HepG2 (cell line): ENCODE data around the gene NBEAL2. TPM values are rescaled to one million over a fixed set of nuclear protein-coding genes. Genes with fewer than 3 reads are reported as not detected.
"Not testable (repeated sequence)": the region's sequence is repeated elsewhere in the genome, so short reads cannot be mapped to it uniquely, and the experiment has no call there.

Experiments
- ATAC-seq: fragments of 200-7000 bp; cut with Tn5 transposase; 3 replicates; pipeline ENCODE4 v1.9.1; 2020; ENCODE audit warnings: mild to moderate bottlenecking, moderate library complexity
- BruUV-seq: library from RNA; stranded (reverse); fragments of 400-500 nt; replicated peaks from 2 replicates; lab custom pipeline; 2021; lab: Mats Ljungman, UMichigan
- CTCF ChIA-PET: fragments of 300-600 bp; formaldehyde crosslinking; extraction: SDS; loops from one replicate; lab custom pipeline; 2021; ENCODE audit warnings: low total read pairs, inconsistent platforms, low intra/inter-chr PET ratio; lab: Yijun Ruan, JAX
- POLR2A ChIA-PET: fragments of 350-600 bp; sonication (Branson Sonifier 250); formaldehyde crosslinking; loops from one replicate; lab custom pipeline; 2020; ENCODE audit warnings: antibody characterized with exemption, inconsistent platforms; lab: Yijun Ruan, JAX
- DNase-seq: peaks from one replicate; pipeline ENCODE4 v3.0.0-alpha.2; 2015; ENCODE audit warnings: low spot score
- FAIRE-seq: peaks from 3 replicates; lab custom pipeline; 2011; peaks lifted over from hg19 to GRCh38; lab: Jason Lieb, UNC
- H2AFZ ChIP-seq: one replicate; pipeline ENCODE4 v1.6.1; 2011; ENCODE audit warnings: low read length, inconsistent platforms
- H3K27ac ChIP-seq: fragments of 300-600 bp; 3 replicates; pipeline ENCODE4 v1.8.0; 2011; ENCODE audit warnings: mixed run types, mild to moderate bottlenecking, mixed read lengths, low read length, inconsistent platforms; ENCODE audit not compliant: insufficient read depth; ENCODE audit errors: extremely low read length
- H3K27me3 ChIP-seq, 2 experiments: fragments of 200-600 bp in 1 of 2; 2 replicates in 1 of 2; 3 replicates in 1 of 2; pipeline versions ENCODE4 v1.6.0 to v1.8.0; 2011; ENCODE audit warnings: low read length in 2 of 2, mild to moderate bottlenecking in 2 of 2, moderate library complexity in 2 of 2, inconsistent platforms in 1 of 2; ENCODE audit not compliant: insufficient read depth in 2 of 2, control insufficient read depth in 1 of 2
- H3K36me3 ChIP-seq, 2 experiments: fragments of 200-600 bp in 1 of 2; replicated peaks in 1 of 2; 2 replicates in 1 of 2; 3 replicates in 1 of 2; pipeline versions ENCODE4 v1.5.1 to v1.8.0; 2011; ENCODE audit warnings: low read length in 2 of 2, inconsistent platforms in 1 of 2; ENCODE audit not compliant: insufficient read depth in 2 of 2, control insufficient read depth in 1 of 2
- H3K4me1 ChIP-seq: 2 replicates; pipeline ENCODE4 v1.5.1; 2012; ENCODE audit warnings: low read length, inconsistent platforms; ENCODE audit not compliant: insufficient read depth
- H3K4me2 ChIP-seq: 2 replicates; pipeline ENCODE4 v1.6.0; 2011; ENCODE audit warnings: low read depth, low read length, inconsistent platforms
- H3K4me3 ChIP-seq, 3 experiments: fragments of 200-600 bp in 1 of 3; sonication (generic), shearing (Covaris generic) in 1 of 3; replicated peaks in 1 of 3; 2 replicates each; pipeline ENCODE4 v1.5.1; 2011 to 2016; ENCODE audit warnings: low read length in 3 of 3, inconsistent platforms in 2 of 3, low read depth in 2 of 3, mild to moderate bottlenecking in 2 of 3, control low read depth in 1 of 3, mixed read lengths in 1 of 3; ENCODE audit not compliant: insufficient read depth in 1 of 3
- H3K79me2 ChIP-seq: one replicate; pipeline ENCODE4 v1.6.1; 2011; ENCODE audit warnings: low read length, inconsistent platforms; ENCODE audit not compliant: insufficient read depth
- H3K9ac ChIP-seq: 2 replicates; pipeline ENCODE4 v1.6.0; 2011; ENCODE audit warnings: mild to moderate bottlenecking, low read depth, low read length, inconsistent platforms; ENCODE audit not compliant: insufficient read depth
- H3K9me3 ChIP-seq: 2 replicates; pipeline ENCODE4 v1.5.1; 2012; ENCODE audit warnings: mild to moderate bottlenecking, low read length
- H4K20me1 ChIP-seq: 2 replicates; pipeline ENCODE4 v1.6.0; 2011; ENCODE audit warnings: inconsistent platforms, mild to moderate bottlenecking, low read length, moderate library complexity; ENCODE audit not compliant: insufficient read depth
- BRCA1 ChIP-seq: sonication (generic); formaldehyde crosslinking; IDR thresholded peaks from 2 replicates; pipeline ENCODE4 v1.4.0; 2020; ENCODE audit warnings: missing genetic modification reagents
- CERS6 ChIP-seq: sonication (generic); formaldehyde crosslinking; IDR thresholded peaks from 2 replicates; pipeline ENCODE4 v1.5.0; 2020; ENCODE audit warnings: missing genetic modification reagents
- CREB1 ChIP-seq, 2 experiments: fragments of 450-650 bp in 1 of 2; IDR thresholded peaks; 2 replicates each; pipeline ENCODE4 v1.6.1; 2016 to 2017; ENCODE audit warnings: control low read depth in 1 of 2, mild to moderate bottlenecking in 1 of 2, missing compliant biosample characterization in 1 of 2, missing genetic modification characterization in 1 of 2
- HOXA3 ChIP-seq: sonication (generic); formaldehyde crosslinking; IDR thresholded peaks from 2 replicates; pipeline ENCODE4 v1.5.0; 2020; ENCODE audit warnings: missing genetic modification reagents
- SETDB1 ChIP-seq: sonication (generic); formaldehyde crosslinking; IDR thresholded peaks from 2 replicates; pipeline ENCODE4 v1.5.1; 2020; ENCODE audit warnings: missing genetic modification reagents, mild to moderate bottlenecking, borderline replicate concordance
- SIN3A ChIP-seq: IDR thresholded peaks from 2 replicates; pipeline ENCODE4 v1.6.1; 2011; ENCODE audit warnings: low read depth, mild to moderate bottlenecking, control low read depth, low read length, borderline replicate concordance
- SOX13 ChIP-seq, 3 experiments: fragments of 450-650 bp in 1 of 3; sonication (generic) in 1 of 3; formaldehyde crosslinking in 1 of 3; IDR thresholded peaks in 2 of 3; conservative IDR thresholded peaks in 1 of 3; 2 replicates each; pipeline versions ENCODE4 v1.5.0 to v1.6.1; 2016 to 2020; ENCODE audit warnings: antibody characterized with exemption in 1 of 3, mild to moderate bottlenecking in 1 of 3, missing compliant biosample characterization in 1 of 3, missing genetic modification reagents in 1 of 3, moderate library complexity in 1 of 3
- STAT5B ChIP-seq: sonication (generic); formaldehyde crosslinking; IDR thresholded peaks from 2 replicates; pipeline ENCODE4 v1.4.0; 2020; ENCODE audit warnings: missing genetic modification reagents
- ZBTB7A ChIP-seq: sonication (generic); formaldehyde crosslinking; IDR thresholded peaks from 2 replicates; pipeline ENCODE4 v1.8.0; 2022; ENCODE audit warnings: mild to moderate bottlenecking, missing genetic modification reagents
- ZNF3 ChIP-seq: IDR thresholded peaks from 2 replicates; pipeline ENCODE4 v1.7.0; 2017; ENCODE audit warnings: inconsistent platforms
- ZNF333 ChIP-seq: sonication (generic); formaldehyde crosslinking; IDR thresholded peaks from 2 replicates; pipeline ENCODE4 v1.4.0; 2020; ENCODE audit warnings: mild to moderate bottlenecking, missing genetic modification reagents, borderline replicate concordance
- ZNF710 ChIP-seq: sonication (generic); formaldehyde crosslinking; IDR thresholded peaks from 2 replicates; pipeline ENCODE4 v1.5.0; 2020; ENCODE audit warnings: mild to moderate bottlenecking, missing genetic modification reagents, borderline replicate concordance
- ZNF776 ChIP-seq: sonication (generic); formaldehyde crosslinking; IDR thresholded peaks from 2 replicates; pipeline ENCODE4 v1.4.0; 2020; ENCODE audit warnings: mild to moderate bottlenecking, missing genetic modification reagents
- WGBS: methylation state at CpG from one replicate; pipeline ENCODE4 v1.1.6; 2017; ENCODE audit warnings: low lambda C conversion rate; 5-methylcytosine and 5-hydroxymethylcytosine counted together
- in situ Hi-C: cut with HindIII; loops from 2 replicates; pipeline ENCODE4 v1.10.0; 2017; ENCODE audit warnings: low pct_unique_long_range_greater_than_20kb; ENCODE audit not compliant: extremely low pct_ligation_motif_present
- intact Hi-C: fragments of 100-400 bp; cut with micrococcal nuclease; formaldehyde crosslinking; loops from one replicate; pipeline ENCODE4 v1.10.0; 2022; ENCODE audit not compliant: unreplicated experiment
- polyA plus RNA-seq, 8 experiments: library from polyadenylated mRNA; depleted of rRNA in 3 of 8; stranded (reverse) in 7 of 8; unstranded in 1 of 8; fragments of >200 nt; fragmentation: Illumina TruSeq in 4 of 8; extraction: Trizol in 4 of 8; gene quantifications; 2 replicates each; pipeline versions ENCODE4 v1.2.1 to v1.2.3, GENCODE V29; 2011 to 2016; ENCODE audit warnings: low read depth in 4 of 8, missing spikeins in 1 of 8, mixed read lengths in 1 of 8; ENCODE audit not compliant: insufficient read depth in 1 of 8
- total RNA-seq, 5 experiments: library from RNA; depleted of rRNA; stranded (reverse); fragments of >200 nt; fragmentation: Illumina TruSeq; extraction: Trizol; gene quantifications; 2 replicates each; pipeline ENCODE4 v1.2.3, GENCODE V29; 2016; ENCODE audit warnings: low read depth in 1 of 5
- TF ChIP-seq, protein P1 (sequence below): fragments of 450-650 bp; IDR thresholded peaks from 2 replicates; pipeline ENCODE4 v1.6.1; 2016

The NBEAL2 gene
- total and polyA plus RNA-seq, 2 of the 13 experiments (the other 11 are each of a cell fraction or from before 2014, with no cell fraction given): 9.7 to 12.4 TPM

DNA sequence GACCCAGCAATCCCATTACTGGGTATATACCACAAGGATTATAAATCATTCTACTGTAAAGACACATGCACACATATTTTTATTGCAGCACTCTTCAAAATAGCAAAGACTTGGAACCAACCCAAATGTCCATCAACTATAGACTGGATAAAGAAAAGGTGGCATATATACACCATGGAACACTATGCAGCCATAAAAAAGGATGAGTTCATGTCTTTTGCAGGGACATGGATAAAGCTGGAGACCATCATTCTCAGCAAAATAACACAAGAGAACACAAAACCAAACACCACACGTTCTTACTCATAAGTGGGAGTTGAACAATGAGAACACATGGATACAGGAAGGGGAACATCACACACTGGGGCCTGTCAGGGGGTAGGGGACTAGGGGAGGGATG is 47.0 kb downstream of the NBEAL2 start:
- H2AFZ ChIP-seq, H3K27me3 ChIP-seq, in situ Hi-C loops, POLR2A ChIA-PET, H3K4me2 ChIP-seq, H4K20me1 ChIP-seq, H3K4me3 ChIP-seq, BruUV-seq, FAIRE-seq, ATAC-seq, intact Hi-C loops, CTCF ChIA-PET, H3K27ac ChIP-seq, H3K9ac ChIP-seq, DNase-seq, H3K9me3 ChIP-seq: not testable (repeated sequence)
- H3K4me1 ChIP-seq: peaks cover 12% of the 10 kb centered on the region
- peaks cover 13% of the 10 kb centered on the region for H3K79me2 ChIP-seq
- WGBS: 94% methylated on average over 1 of the region's 1 CpG
- H3K36me3 ChIP-seq: peaks cover 5 to 24% of the 10 kb centered on the region in 2 experiments; a peak in 2 of 5 replicates

DNA sequence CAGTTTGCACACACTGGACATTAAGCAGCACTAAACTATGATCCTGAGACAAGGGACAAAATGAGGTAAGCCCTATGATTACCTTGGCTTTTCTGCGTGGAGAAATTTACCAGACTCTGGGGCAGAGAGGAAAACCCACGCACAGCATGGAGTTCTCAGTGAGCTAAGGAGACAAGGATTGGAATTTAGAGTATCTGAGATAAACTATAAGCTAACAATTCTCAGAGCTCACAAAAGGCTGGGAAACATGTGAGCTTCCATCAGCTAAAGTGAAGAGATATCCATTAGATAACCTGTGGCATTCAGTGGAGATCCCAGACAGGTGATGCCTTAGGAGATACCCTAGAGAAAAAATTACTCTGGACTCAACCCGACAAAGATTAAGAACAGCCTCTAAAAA is 48.7 kb downstream of the NBEAL2 start:
- no peak overlapping the region for H3K27ac ChIP-seq
- intact Hi-C loops (no loop called here), in situ Hi-C loops (no loop called here)
- no peak for DNase-seq
- H3K4me3 ChIP-seq: no peak overlapping the region
- H3K27me3 ChIP-seq: no peaks in the 10 kb centered on the region; a peak in 1 of 5 replicates
- peaks cover 8% of the 10 kb centered on the region for H3K79me2 ChIP-seq
- H4K20me1 ChIP-seq: peaks cover 4% of the 10 kb centered on the region; the same call in 1 of the 2 replicates
- 97% methylated on average over 3 of the region's 3 CpGs for WGBS
- BruUV-seq: no TSS peak
- H3K4me2 ChIP-seq: no peak overlapping the region
- no peak for ATAC-seq
- CTCF ChIA-PET: no interaction called here
- POLR2A ChIA-PET: interaction anchor here (0.8 kb wide), 1 partner anchor 26 kb away, joined by 3 read pairs; no protein-coding TSS in a partner anchor
- H3K9me3 ChIP-seq: no peaks in the 10 kb centered on the region
- H2AFZ ChIP-seq: no peak overlapping the region
- H3K9ac ChIP-seq: no peak overlapping the region
- peaks cover 5 to 25% of the 10 kb centered on the region in 2 experiments; a peak in 2 of 5 replicates for H3K36me3 ChIP-seq
- FAIRE-seq: no peak
- H3K4me1 ChIP-seq: peaks cover 2% of the 10 kb centered on the region; the same call in 1 of the 2 replicates
- TF ChIP-seq ZNF3 (CRISPR knock-in tag) (no peak), STAT5B (no peak), BRCA1 (CRISPR knock-in tag) (no peak), HOXA3 (CRISPR knock-in tag) (no peak), SETDB1 (no peak), SOX13 (IDR thresholded peaks at IDR 0.05) (no peak), SOX13 (CRISPR knock-in tag; conservative IDR thresholded peaks at IDR 0.05 in 1 of 2, IDR thresholded peaks at IDR 0.05 in 1 of 2) (no peak), ZNF776 (CRISPR knock-in tag) (no peak), ZNF333 (CRISPR knock-in tag) (no peak), CERS6 (CRISPR knock-in tag) (no peak), SIN3A (no peak), CREB1 (IDR thresholded peaks at IDR 0.05) (no peak), CREB1 (CRISPR knock-in tag; IDR thresholded peaks at IDR 0.05) (no peak), ZNF710 (no peak), ZBTB7A (CRISPR knock-in tag) (no peak)
- TF ChIP-seq, protein P1, sequence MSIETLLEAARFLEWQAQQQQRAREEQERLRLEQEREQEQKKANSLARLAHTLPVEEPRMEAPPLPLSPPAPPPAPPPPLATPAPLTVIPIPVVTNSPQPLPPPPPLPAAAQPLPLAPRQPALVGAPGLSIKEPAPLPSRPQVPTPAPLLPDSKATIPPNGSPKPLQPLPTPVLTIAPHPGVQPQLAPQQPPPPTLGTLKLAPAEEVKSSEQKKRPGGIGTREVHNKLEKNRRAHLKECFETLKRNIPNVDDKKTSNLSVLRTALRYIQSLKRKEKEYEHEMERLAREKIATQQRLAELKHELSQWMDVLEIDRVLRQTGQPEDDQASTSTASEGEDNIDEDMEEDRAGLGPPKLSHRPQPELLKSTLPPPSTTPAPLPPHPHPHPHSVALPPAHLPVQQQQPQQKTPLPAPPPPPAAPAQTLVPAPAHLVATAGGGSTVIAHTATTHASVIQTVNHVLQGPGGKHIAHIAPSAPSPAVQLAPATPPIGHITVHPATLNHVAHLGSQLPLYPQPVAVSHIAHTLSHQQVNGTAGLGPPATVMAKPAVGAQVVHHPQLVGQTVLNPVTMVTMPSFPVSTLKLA: no peak
